Measurements from ENCODE around the gene ADAMTS12. TPM values are rescaled to one million over a fixed set of nuclear protein-coding genes. Genes with fewer than 3 reads are reported as not detected.

ADAMTS12 gene
- polyA plus RNA-seq, 4 donors: 14.6 to 17.2 (median 16.6) TPM

DNA sequence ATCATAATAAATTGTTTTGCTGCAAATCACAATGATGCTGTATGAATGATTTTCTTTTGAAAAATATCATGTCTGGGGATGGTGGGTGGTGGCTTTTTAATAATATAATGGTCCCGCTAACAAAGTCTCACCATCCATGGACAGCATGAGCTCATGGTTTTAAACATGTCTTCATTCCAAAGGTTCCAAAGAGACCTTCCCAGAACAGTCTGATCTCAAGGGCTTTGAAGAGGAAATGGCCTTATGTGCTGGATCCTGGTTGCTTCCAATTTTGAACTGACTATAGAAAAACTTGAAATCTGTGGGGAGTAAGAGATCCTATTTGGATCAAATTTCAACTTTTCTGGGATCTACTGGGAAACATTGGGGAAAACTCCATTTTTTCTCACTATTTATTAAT lies 121.8 kb downstream of the ADAMTS12 start:
- no peak for DNase-seq (ENCODE audit: low read depth in 4 of 4, low spot score in 2 of 4)

DNA sequence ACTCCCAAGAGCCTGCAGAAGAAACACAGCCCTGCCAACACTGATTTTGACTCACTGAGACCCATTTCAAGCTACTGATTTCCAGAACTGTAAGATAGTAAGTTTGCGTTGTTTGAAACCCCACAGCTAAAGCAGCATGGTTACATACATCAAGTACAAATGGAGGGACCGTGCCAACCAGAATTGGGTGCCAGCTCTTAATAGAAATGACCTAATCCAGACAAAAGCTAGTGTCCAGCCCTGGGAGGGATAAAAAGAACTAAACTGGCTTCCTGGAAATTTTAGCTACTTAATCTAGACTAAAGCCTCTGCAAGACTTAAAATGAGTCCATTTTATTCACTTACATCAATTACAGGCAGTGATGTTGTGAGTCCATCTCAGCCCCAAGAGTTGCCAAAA lies 122.6 kb downstream of the ADAMTS12 start:
- DNase-seq (ENCODE audit: low read depth in 4 of 4, low spot score in 2 of 4): no peak

DNA sequence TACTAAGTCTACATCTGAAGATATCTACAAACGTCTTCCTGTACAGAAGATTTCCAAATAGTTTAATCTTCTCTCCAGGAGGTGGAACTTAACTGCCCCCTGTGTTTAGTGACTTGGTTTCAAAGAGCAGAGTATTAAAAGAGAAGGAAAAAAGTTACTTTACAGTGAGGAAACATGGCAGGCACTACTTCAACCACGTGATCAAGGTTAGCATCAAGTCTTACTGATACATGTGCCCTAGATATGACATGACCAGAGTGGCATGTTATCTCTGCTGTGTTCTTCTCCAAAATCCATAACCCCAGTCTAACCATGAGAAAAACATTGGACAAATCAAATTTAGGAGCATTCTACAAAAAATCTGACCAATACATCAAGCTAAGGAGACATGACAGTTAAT lies 125.8 kb downstream of the ADAMTS12 start:
- no peak for DNase-seq (ENCODE audit: low read depth in 4 of 4, low spot score in 2 of 4)

DNA sequence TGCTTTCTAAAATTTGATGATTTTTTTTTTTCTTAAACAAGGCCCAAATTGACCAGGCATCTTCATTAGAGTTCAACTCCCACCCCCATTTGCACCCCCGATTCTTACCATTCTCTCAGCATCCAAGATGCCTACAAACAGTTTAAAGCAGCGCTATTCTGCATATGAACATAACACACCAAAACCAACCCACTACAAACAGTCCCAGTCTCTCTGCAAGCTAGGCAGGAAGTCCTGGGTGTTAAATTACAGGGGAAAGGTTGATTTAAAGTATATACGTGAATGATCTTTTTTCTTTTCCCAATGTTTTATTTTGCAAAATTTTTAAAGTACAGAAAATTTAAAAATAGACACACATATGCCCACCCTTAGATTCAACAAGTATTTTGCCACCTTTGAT lies 127.0 kb downstream of the ADAMTS12 start:
- DNase-seq (ENCODE audit: low read depth in 4 of 4, low spot score in 2 of 4): no peak

DNA sequence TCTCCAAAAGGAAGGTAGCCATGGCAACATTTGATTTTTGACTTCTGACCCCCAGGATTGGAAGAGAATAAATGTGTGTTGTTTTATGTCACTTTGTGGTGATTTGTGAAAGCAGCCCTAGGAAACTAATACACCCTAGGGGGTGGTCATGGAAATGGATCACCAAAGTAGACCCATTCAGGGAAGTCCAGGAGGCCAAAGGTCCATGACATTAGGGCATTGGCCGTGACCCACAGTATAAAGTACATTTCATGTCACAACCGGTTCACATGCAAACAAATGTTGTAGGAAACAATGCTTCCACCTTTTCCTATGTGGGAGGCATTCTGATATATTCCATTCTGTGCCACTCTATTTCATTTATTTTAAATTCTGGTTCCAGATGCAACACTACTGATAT lies 128.4 kb downstream of the ADAMTS12 start:
- DNase-seq (ENCODE audit: low read depth in 4 of 4, low spot score in 2 of 4): no peak

DNA sequence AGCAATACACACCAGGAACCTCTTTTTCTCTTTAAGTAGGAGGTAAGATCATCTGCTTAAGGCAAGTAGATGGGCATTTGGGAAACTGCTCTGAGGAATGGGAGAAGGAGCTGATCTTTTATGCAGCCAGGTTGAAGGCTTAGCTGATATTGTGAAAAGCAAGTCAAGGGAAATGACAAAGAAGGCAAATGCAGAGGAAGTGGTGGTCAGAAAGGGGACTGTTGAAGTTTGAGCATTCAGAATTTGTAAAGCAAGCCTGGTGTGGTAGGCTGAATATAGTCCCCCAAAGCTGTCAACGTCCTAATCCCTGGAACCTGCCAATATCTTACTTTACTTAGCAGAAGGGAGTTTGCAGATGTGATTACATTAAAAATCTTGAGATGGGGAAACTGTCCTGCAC lies 128.9 kb downstream of the ADAMTS12 start:
- DNase-seq (ENCODE audit: low read depth in 4 of 4, low spot score in 2 of 4): no peak

DNA sequence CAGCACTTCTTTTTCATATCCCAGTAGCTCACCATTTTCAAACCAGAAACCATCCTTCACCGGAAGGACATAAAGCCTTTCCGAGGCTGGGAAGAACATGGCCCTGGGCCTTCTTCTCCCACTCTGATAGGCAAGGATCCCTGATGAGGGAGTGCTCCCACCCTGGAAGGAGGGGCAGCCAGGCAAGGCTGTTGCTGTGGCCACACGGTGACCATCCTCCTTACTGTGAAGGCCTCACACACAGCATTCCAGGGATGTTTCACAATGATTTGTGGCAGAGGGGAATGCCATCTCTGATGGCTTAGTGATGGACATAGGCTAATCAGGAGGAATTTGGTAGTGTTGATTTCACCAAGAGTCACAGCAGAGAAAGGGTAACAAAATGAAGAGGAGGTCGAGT lies 130.7 kb downstream of the ADAMTS12 start:
- no peak for DNase-seq (ENCODE audit: low read depth in 4 of 4, low spot score in 2 of 4)

DNA sequence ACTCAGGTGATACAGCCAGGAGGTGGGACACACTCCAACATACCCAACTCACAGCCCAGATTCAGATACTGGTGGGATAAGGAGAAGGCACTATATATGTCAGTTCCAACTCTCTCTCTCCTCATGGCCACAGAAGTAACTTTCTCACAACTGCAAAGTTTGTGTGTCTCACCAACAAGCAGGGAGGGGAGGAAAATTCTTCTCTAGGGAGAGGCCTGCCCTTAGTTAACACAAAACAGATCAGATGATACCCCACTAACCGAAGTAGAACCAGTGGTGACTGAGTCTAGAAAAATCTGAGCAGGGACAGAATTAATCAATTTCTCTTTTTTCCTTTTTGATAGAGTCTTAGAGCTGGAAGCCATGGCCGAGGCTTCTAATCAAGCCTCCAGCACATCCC lies 133.1 kb downstream of the ADAMTS12 start:
- DNase-seq (ENCODE audit: low read depth in 4 of 4, low spot score in 2 of 4): no peak

DNA sequence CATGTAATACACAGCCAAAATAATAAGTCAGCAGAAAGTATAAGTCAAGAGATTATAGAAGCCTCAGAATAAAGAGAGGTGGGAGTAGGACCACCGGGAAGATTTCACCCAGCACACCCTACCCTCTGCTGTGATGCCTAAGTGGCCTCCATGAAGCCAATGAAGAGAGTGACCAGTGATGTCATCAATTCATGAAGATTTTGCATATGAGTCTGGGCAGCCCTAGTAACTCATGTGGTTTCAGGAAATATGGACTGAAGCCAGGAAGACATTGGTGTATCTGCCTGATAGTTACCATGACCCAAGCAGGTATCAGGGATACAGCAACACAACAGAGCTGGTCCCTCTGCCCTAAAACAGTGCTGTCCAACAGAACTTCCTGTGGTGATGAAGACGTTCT lies 135.3 kb downstream of the ADAMTS12 start:
- DNase-seq (ENCODE audit: low read depth in 4 of 4, low spot score in 2 of 4): no peak

DNA sequence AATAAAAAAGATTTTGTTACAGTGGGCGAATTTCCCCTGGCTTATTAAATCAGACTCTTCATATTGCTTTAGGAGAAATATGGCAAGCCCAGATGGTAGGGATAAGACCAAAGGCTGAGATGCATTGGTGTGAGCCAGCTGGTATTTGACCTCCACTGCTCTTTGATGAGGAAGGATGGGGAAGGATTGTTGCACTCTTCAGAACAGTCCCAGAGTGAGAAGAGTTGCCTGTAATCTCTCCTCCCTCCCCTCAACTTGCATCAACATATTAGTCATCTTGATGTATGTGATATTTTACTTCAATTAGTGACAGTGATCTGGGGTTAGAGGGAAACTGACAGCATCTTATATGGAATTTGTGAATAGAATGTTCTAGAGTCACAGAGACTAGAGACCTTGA lies 136.6 kb downstream of the ADAMTS12 start:
- no peak for DNase-seq (ENCODE audit: low read depth in 4 of 4, low spot score in 2 of 4)

DNA sequence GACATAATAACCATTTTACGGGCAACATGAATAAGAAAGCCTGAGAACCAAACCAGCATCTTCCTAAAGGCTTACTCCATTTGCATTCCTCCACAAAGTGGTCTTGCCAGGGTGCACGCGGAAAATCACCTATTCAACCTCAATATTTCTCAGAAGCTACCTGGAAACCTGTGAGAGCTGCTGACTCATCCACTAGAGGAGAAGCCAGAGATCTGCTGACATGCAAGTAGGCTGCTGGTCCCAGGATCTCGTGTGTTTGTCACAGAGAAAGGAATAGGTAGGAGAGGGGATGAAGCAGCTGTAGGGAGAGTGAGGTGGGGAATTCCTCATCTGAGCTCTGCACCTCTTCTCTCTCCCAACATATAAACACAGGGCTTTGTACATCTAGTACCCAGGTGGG lies 138.1 kb downstream of the ADAMTS12 start:
- no peak for DNase-seq (ENCODE audit: low read depth in 4 of 4, low spot score in 2 of 4)

DNA sequence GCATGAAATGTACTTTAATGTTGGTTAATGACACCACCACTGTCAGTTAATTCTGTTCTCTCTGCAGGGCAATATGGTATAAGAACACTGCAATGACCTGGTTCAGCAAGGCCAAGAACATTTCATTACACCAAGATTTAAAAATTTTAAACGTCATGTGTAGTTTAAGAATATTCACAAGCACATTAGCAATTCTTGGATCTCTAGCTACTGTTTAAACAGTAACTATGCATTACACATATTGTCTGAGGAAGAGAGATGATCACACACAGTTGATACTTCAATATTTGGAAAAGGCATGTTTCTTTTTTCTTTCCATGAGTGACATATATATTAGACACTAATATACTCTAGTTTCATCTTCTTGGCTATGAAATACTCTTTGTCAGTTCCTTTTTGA lies 143.0 kb downstream of the ADAMTS12 start:
- no peak for DNase-seq (ENCODE audit: low read depth in 4 of 4, low spot score in 2 of 4)

DNA sequence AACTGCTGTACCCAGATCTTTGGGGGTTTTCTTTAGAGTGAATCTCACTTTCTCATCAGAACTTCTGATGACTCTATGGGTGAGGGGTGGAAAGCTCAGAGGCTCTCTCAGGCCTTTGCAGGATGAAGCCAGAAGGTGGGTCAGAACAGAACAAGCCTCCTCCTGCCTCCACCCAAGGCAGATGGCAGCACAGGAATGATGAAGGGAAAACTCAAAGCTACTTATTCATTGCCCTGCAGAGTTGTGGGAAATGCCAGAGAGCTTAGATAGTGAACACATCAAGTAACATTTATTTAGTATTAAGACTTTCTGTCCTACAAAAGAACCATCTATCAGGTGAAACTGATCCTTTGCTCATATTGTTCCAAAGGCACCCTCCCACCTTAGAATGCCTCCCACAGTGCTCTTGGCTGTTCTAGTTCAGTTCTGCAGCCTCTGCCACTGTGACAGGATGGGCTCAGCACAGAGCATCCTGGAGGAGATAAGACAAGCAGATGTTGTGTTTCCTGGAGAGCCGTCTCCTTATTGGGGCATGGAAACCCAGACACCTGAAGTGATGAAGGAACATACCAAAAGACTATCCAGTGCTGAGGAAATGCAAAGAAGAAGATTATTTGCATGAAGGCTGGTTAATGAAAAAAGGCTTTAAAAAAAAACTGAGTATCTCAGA lies 146.6 kb downstream of the ADAMTS12 start:
- no peak for DNase-seq (ENCODE audit: low read depth in 4 of 4, low spot score in 2 of 4)

DNA sequence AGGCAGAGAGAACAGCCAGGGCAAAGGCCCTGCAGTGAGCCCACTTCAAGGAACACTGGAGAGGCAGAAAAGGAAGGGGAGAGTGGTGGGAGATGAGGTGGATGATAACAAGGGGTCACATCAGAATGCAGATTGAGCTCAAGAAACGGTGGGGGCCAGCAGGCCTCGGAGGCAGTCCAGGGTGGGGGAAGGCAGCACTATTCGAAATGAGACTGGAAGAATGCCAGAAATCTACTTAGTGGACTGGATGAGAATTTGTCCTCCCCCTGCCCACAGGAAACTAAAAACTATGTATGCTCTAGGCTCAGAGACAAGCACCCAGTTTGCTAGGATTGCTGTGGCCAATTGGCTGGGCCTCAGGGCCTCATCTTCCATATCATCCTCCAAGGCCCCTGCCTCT lies 148.7 kb downstream of the ADAMTS12 start:
- no peak for DNase-seq (ENCODE audit: low read depth in 4 of 4, low spot score in 2 of 4)

DNA sequence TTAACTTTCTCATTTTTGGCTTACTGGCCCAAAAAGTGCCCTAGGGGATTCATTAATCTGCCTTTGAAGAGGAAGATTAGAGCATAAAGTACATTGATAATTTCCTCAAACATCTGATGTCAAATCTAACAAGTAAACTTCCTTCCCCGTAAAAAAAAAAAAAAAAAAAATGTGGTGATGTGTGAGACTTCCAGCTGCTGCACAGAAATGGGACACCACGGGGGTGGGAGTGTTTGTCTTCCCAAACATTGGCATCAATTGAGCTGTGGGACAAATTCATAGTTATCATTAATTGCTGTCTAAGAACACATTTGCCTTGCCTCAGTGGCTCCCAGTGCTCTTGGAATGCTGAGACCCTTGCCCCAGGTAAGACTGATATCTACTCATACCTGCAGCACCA lies 149.6 kb downstream of the ADAMTS12 start:
- DNase-seq (ENCODE audit: low read depth in 4 of 4, low spot score in 2 of 4): no peak

DNA sequence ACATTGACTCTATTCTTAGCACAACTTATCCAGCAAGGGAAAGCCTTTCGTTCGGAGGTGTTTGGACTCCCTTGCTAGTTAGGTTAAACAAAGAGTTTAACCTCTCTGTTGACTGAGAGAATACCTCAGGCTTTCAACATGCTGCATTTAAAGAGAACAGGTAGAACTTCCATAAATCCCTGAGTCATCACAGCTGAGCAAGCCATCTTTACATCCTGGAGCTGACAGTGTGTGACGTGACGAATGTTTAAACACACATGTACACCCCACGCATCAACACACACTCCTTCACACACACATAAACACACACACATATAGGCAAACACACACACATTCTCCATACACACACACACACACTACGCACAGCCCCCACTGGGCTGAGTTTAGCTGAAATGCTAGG lies 152.8 kb downstream of the ADAMTS12 start:
- DNase-seq (ENCODE audit: low read depth in 4 of 4, low spot score in 2 of 4): no peak

DNA sequence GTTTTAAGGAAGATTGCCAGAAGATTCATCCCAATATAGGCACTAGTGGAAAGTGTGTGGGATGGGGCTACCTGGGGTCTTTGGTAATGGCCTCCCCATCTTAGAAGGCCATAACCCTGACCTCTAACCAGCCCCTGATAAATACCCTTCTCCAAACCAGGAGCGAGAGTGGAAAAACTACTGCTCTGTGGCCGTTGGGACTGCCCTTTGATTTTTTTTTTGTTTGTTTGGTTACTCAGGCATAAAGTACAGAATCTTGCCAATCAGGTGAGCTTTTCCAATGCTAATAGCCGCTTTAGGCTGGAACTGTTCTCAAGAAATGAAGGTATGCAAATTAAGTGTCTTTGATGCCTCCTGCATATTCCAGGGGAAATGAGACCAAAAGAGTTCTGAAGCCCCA lies 153.7 kb downstream of the ADAMTS12 start:
- DNase-seq (ENCODE audit: low read depth in 4 of 4, low spot score in 2 of 4): no peak

DNA sequence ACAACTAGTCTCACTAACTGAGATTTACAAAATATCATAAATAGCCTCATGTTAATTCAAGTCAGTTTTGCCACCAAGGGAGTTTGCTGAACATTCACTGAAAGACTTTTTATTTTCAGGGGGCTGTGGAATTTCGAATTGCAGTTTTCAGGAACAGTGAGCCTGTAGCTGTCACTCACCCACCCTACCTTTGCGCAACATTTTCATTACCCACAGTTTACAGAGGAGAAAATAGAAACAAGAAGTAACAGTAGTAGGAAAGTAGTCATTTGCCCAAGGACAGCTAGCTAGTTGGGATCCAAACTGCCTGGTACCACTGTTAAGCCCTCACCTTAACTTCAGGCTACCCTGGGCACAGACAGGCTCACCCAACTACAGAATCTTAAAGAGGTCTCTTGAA lies 154.1 kb downstream of the ADAMTS12 start:
- DNase-seq (ENCODE audit: low read depth in 4 of 4, low spot score in 2 of 4): no peak

DNA sequence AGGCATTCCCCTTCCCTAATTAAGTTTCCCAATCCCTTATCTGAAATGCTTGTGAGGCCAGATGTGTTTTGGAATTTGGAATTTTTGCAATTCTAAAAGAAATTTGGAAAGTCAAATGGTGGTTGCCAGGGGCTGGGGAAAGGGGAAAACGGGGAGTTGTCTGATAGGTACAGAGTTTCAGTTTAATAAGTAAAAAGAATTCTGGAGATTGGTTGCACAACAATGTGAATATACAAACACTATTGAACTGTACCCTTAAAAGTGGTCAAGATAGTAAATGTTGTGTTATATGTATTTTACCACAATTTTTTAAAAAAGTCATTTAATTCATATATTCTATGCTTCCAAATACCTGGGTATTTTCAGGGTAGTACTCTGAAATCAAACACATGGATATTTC lies 154.5 kb downstream of the ADAMTS12 start:
- DNase-seq (ENCODE audit: low read depth in 4 of 4, low spot score in 2 of 4): no peak

DNA sequence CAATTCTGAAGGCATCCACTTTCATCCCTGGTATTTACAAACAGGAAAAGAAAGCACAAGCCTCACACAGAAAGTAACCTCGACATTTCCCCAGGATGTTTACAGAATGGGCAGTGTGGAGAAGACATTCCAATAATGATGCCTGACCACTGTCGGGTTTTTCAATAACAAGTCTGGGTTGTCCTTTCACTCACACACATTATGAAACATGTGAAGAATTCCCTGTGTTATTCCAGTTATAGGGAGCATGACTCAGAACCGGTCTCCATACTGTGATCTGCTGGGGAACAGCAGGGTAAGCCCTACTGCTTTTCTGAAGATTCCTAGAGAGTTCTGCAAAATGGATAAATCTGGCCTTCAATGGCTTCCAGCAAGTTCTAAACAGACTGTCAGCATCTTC lies 155.3 kb downstream of the ADAMTS12 start:
- no peak for DNase-seq (ENCODE audit: low read depth in 4 of 4, low spot score in 2 of 4)

DNA sequence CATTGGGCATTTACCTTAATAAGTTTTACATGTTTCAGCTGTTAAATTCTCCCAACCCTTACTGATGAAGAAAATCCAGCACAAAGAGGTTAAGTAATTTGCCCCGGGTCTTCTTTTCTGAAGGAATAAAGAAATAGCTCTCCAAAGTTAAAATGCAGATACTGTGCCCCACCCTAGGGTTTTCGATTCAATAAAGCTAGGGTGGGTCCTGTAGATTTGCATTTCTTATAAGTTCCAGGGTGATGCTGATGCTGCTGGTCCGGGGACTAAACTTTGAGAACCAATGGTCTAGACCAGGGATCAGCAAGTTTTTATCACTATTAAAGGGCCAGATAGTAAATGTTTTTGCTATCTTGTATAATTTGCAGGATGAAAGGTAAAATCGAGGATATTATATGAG lies 156.7 kb downstream of the ADAMTS12 start:
- no peak for DNase-seq (ENCODE audit: low read depth in 4 of 4, low spot score in 2 of 4)

DNA sequence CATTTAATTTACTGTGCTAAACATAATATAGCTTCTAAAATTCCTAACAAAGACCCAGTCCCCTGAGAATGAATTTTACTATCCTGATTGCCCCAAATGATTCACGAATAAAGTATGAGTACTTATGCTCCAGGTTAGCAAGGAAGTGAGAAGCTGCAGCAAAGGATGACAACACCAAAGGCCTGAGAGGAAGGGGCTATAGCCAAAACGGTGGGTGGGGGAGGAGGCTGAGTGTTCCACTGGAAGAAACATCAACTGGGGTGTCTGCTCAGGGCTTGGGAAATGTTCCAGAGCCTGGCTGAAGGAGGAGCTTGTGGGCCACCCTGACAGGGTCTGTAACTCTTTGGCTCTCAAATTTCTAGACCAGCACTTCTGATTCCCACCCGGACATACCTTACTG lies 157.3 kb downstream of the ADAMTS12 start:
- DNase-seq (ENCODE audit: low read depth in 4 of 4, low spot score in 2 of 4): peak in 1 of 4 donors; percentile 24

DNA sequence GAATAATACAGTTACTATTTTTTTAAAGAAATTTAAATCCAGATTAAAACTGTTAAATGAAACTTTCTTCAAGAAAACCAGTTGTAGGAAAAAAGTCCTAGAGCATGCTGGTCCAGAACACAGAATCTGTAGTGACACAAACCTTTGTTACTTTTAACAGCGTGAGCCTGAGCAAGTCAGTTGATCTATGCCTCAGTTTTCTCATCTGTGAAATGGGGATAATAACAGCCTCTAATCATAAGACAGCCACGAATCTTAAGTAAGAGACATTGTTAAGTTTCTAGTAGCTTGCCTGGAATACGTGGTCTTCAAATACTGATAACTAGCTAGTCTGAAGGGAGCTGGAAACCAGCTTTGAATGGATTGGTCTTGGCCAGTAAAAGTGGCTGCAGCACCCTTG lies 158.6 kb downstream of the ADAMTS12 start:
- no peak for DNase-seq (ENCODE audit: low read depth in 4 of 4, low spot score in 2 of 4)

Measured in left renal cortex interstitium (tissue), 4 donors.